Adrenal gland (tissue), 5 donors: ENCODE data around the gene PTGFRN.

Experiments
- CTCF ChIP-seq, 6 experiments: fragments of 450-650 bp in 4 of 6; fragments of 200-600 bp in 2 of 6; sonication (generic) in 1 of 6; IDR thresholded peaks; 1 replicate in 5 of 6; 2 replicates in 1 of 6; pipeline versions ENCODE4 v1.5.1 to v1.8.0; 2016 to 2021; ENCODE audit warnings: antibody characterized with exemption in 6 of 6, mild to moderate bottlenecking in 2 of 6, moderate library complexity in 1 of 6
- POLR2A ChIP-seq, 2 donors: fragments of 450-650 bp; IDR thresholded peaks; one replicate each; pipeline ENCODE4 v1.6.1; 2017; ENCODE audit warnings: antibody characterized with exemption in 2 of 2, mild to moderate bottlenecking in 2 of 2, moderate library complexity in 1 of 2
- donor health status: DM: no; HTN: no; CAD: no.

GRCh38 chr1:116907351-116907750 is 2.4 kb upstream of the PTGFRN start:
- TF ChIP-seq CTCF (IDR thresholded peaks at IDR 0.05): no peak
- TF ChIP-seq POLR2A (IDR thresholded peaks at IDR 0.05): no peak
